ENCODE results near the gene MCU.

Gene MCU

GRCh38 chr10:72810976-72811375, 119.0 kb downstream of the MCU start:
- DNase-seq, result no peak

- DNase-seq, result no peak
Observed at GRCh38 chr10:72812415-72812752, 120.4 kb downstream of the MCU start.

- DNase-seq, result no peak
Observed at GRCh38 chr10:72812753-72813430, 120.9 kb downstream of the MCU start.

- DNase-seq, result no peak
Observed at GRCh38 chr10:72814099-72814790, 122.3 kb downstream of the MCU start.

GRCh38 chr10:72816565-72816964, 124.6 kb downstream of the MCU start:
- no peak for DNase-seq

GRCh38 chr10:72818076-72818475, 126.1 kb downstream of the MCU start:
- no peak for DNase-seq

GRCh38 chr10:72819053-72819452, 127.1 kb downstream of the MCU start:
- no peak for DNase-seq

- DNase-seq, result no peak
Observed at GRCh38 chr10:72821606-72822005, 129.7 kb downstream of the MCU start.

- no peak for DNase-seq
Observed at GRCh38 chr10:72822342-72822986, 130.5 kb downstream of the MCU start.

- no peak for DNase-seq
Observed at GRCh38 chr10:72825163-72825562, 133.2 kb downstream of the MCU start.

- no peak for DNase-seq
Observed at GRCh38 chr10:72826346-72826745, 134.4 kb downstream of the MCU start.

- DNase-seq, result no peak
Observed at GRCh38 chr10:72828294-72828693, 136.4 kb downstream of the MCU start.

- no peak for DNase-seq
Observed at GRCh38 chr10:72830625-72831024, 138.7 kb downstream of the MCU start.

GRCh38 chr10:72831696-72832409, 139.9 kb downstream of the MCU start:
- DNase-seq, result no peak

- no peak for DNase-seq
Observed at GRCh38 chr10:72832701-72833100, 140.8 kb downstream of the MCU start.

- DNase-seq, result no peak
Observed at GRCh38 chr10:72834183-72834825, 142.4 kb downstream of the MCU start.

GRCh38 chr10:72840319-72840718, 148.4 kb downstream of the MCU start:
- no peak for DNase-seq

- DNase-seq, result no peak
Observed at GRCh38 chr10:72841487-72841886, 149.5 kb downstream of the MCU start.

GRCh38 chr10:72842164-72842563, 150.2 kb downstream of the MCU start:
- DNase-seq, result no peak

GRCh38 chr10:72846238-72846637, 154.3 kb downstream of the MCU start:
- no peak for DNase-seq

- no peak for DNase-seq
Observed at GRCh38 chr10:72847681-72848080, 155.7 kb downstream of the MCU start.

- no peak for DNase-seq
Observed at GRCh38 chr10:72850861-72851260, 158.9 kb downstream of the MCU start.

- DNase-seq, result no peak
Observed at GRCh38 chr10:72851509-72851908, 159.6 kb downstream of the MCU start.
